ENCODE data around the gene SLC4A9. TPM values are rescaled to one million over a fixed set of nuclear protein-coding genes. Genes with fewer than 3 reads are reported as not detected.

The SLC4A9 gene, protein sequence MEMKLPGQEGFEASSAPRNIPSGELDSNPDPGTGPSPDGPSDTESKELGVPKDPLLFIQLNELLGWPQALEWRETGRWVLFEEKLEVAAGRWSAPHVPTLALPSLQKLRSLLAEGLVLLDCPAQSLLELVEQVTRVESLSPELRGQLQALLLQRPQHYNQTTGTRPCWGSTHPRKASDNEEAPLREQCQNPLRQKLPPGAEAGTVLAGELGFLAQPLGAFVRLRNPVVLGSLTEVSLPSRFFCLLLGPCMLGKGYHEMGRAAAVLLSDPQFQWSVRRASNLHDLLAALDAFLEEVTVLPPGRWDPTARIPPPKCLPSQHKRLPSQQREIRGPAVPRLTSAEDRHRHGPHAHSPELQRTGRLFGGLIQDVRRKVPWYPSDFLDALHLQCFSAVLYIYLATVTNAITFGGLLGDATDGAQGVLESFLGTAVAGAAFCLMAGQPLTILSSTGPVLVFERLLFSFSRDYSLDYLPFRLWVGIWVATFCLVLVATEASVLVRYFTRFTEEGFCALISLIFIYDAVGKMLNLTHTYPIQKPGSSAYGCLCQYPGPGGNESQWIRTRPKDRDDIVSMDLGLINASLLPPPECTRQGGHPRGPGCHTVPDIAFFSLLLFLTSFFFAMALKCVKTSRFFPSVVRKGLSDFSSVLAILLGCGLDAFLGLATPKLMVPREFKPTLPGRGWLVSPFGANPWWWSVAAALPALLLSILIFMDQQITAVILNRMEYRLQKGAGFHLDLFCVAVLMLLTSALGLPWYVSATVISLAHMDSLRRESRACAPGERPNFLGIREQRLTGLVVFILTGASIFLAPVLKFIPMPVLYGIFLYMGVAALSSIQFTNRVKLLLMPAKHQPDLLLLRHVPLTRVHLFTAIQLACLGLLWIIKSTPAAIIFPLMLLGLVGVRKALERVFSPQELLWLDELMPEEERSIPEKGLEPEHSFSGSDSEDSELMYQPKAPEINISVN
- total RNA-seq = not detected in 2 replicates

DNA sequence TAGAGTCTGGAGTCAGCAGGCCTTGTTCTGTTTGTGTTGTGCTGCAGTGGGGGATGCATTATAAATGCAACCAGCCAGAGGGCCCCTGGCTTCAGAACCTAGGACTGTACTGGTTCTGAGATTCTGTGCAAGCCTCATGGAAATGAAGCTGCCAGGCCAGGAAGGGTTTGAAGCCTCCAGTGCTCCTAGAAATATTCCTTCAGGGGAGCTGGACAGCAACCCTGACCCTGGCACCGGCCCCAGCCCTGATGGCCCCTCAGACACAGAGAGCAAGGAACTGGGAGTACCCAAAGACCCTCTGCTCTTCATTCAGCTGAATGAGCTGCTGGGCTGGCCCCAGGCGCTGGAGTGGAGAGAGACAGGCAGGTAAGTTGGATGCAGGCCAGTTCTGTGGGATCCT lies at the start of gene SLC4A9:
SLC4A9 (plus strand) TSS at position 94 of the 400 bp plus-strand sequence; CDS start at position 137, 43 bp downstream.

GRCh38 chr5:140346348-140347221 lies 13.4 kb upstream of the SLC4A9 start, which contains the start of gene HBEGF:
TSS of gene HBEGF (minus strand) at chr5:140346603. CDS start at chr5:140346328, 275 bp downstream.

DNA sequence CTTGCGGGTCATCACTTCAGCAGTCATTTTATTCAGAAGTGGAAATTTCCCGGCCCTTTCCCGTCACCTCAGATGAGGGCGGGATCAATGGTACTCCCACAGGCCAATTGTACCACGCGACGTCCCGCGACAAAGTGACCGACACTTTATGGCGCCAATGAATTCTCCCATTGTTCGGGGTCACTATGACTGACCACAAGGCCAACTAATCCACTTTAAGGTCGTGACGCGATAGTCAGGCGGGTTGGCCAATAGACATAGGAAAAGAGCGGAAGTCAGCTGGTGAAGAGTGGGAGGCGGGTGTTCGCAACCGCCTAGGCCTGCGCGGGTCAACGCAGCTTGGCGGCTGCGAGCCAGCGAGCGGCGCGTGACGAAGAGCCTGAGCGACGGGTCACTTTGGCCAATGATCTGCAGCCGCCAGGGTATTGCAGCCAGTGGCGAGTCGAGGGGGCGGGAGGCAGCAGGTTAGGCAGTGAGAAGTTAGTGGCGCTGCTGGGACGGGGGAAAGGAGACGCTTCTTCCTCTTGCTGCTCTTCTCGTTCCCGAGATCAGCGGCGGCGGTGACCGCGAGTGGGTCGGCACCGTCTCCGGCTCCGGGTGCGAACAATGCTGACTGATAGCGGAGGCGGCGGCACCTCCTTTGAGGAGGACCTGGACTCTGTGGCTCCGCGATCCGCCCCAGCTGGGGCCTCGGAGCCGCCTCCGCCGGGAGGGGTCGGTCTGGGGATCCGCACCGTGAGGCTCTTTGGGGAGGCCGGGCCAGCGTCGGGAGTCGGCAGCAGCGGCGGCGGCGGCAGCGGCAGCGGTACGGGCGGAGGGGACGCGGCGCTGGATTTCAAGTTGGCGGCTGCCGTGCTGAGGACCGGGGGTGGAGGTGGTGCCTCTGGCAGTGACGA lies 41.6 kb downstream of the SLC4A9 start, which contains the start of gene ANKHD1:
ANKHD1 (plus strand) TSS at position 472 of the 896 bp plus-strand sequence; CDS start at position 607, 135 bp downstream.

Small RNAs within 50 kb of the gene (small RNA-seq; reads per million reads assigned to genes)
- not detected for gene RNU4-14P

Other genes starting within 250 kb of the SLC4A9 start
- gene PURA, start 246.1 kb upstream of the SLC4A9 start, total RNA-seq = 39.3 and 53.5 TPM in 2 replicates
- 17.0 and 19.9 TPM in 2 replicates for gene IGIP, start 234.3 kb upstream of the SLC4A9 start, total RNA-seq
- gene CYSTM1, start 185.0 kb upstream of the SLC4A9 start, total RNA-seq = 19.3 and 22.6 TPM in 2 replicates
- gene PFDN1, start 57.1 kb upstream of the SLC4A9 start, total RNA-seq = 60.7 and 63.2 TPM in 2 replicates
- gene HBEGF, start 13.6 kb upstream of the SLC4A9 start, total RNA-seq = 1.8 and 5.2 TPM in 2 replicates
- 85.2 and 85.8 TPM in 2 replicates for gene ANKHD1, start 41.6 kb downstream of the SLC4A9 start, total RNA-seq
- 4.2 and 5.0 TPM in 2 replicates for gene EIF4EBP3, start 187.5 kb downstream of the SLC4A9 start, total RNA-seq
- 29.1 and 36.3 TPM in 2 replicates for gene SRA1, start 197.3 kb downstream of the SLC4A9 start, total RNA-seq
- 17.4 and 19.2 TPM in 2 replicates for gene APBB3, start 204.4 kb downstream of the SLC4A9 start, total RNA-seq
- gene SLC35A4, start 204.6 kb downstream of the SLC4A9 start, total RNA-seq = 20.0 and 20.1 TPM in 2 replicates